ENCODE data around the gene EXOSC10. TPM values are rescaled to one million over a fixed set of nuclear protein-coding genes. Genes with fewer than 3 reads are reported as not detected.

The EXOSC10 gene
- 10 to 100 TPM; 48.2 to 66.3 (median 58.6) TPM for total RNA-seq
- 10 to 100 TPM; 27.5 to 49.6 (median 39.2) TPM for polyA plus RNA-seq
- long read RNA-seq, donor 1, transcript EXOSC10-202 (25 exons, 2,808 nt): major isoform, 5 of 28 reads
- long read RNA-seq, donor 1, partial matches to known transcripts: 23 of 28 reads
- long read RNA-seq, donor 1, other reads (novel, unspliced or antisense): 0 of 28 reads
- long read RNA-seq, donor 2, partial matches to known transcripts: 12 of 15 reads
- long read RNA-seq, donor 2, other reads (novel, unspliced or antisense): 0 of 15 reads

GRCh38 chr1:11099310-11100148 is at the start of gene EXOSC10:
EXOSC10 (minus strand) TSS chr1:11099869; CDS start chr1:11099831, 38 bp downstream.
- intact Hi-C loops (cut with DNase I; ENCODE audit: low total_unique reads): no loop called here
- TF ChIP-seq POLR2A (IDR thresholded peaks at IDR 0.05): no peak
- peak; percentile 89 to 93 (median 89) for TF ChIP-seq POLR2AphosphoS5 (IDR thresholded peaks at IDR 0.05)
- peak in 3 of 11 experiments; percentile 21 to 35 (median 29) for TF ChIP-seq CTCF (IDR thresholded peaks at IDR 0.05 in 8 of 11, conservative IDR thresholded peaks at IDR 0.05 in 3 of 11)
- 0 to 1% (median 1%) methylated on average over 38 to 78 of the region's 78 CpGs for WGBS, 5 donors

GRCh38 chr1:11147197-11147770 is 47.6 kb upstream of the EXOSC10 start:
- Histone ChIP-seq H3K27ac (no peak overlapping the region), H3K9me3 (no peaks in the 10 kb centered on the region), H3K4me1 (peaks cover 0 to 6% (median 0%) of the 10 kb centered on the region in 6 donors), H3K36me3 (peaks cover 3 to 100% (median 66%) of the 10 kb centered on the region in 6 donors), H3K4me3 (no peak overlapping the region), H3K27me3 (replicated peaks in 1 of 7) (no peaks in the 10 kb centered on the region)
- intact Hi-C loops (cut with DNase I; ENCODE audit: low total_unique reads): no loop called here
- 77 to 88% (median 83%) methylated on average over 4 of the region's 4 CpGs for WGBS, 5 donors
- DNase-seq: no peak
- no peak for TF ChIP-seq POLR2AphosphoS5 (IDR thresholded peaks at IDR 0.05)
- TF ChIP-seq POLR2A (IDR thresholded peaks at IDR 0.05): no peak
- TF ChIP-seq CTCF (IDR thresholded peaks at IDR 0.05 in 8 of 11, conservative IDR thresholded peaks at IDR 0.05 in 3 of 11): no peak

More at GRCh38 chr1:11099310-11100148, at the start of gene EXOSC10:
- Histone ChIP-seq H3K36me3 (peaks cover 0 to 36% (median 31%) of the 10 kb centered on the region in 6 donors), H3K27ac (peak within 1 kb of the TSS; percentile 61 to 91 (median 88)), H3K9me3 (no peaks in the 10 kb centered on the region), H3K27me3 (replicated peaks in 1 of 7) (no peaks in the 10 kb centered on the region), H3K4me3 (peak within 1 kb of the TSS; percentile 94 to 100 (median 98)), H3K4me1 (peaks cover 5 to 38% (median 23%) of the 10 kb centered on the region in 6 donors)
- DNase-seq: peak; percentile 98

- intact Hi-C loops (cut with DNase I; ENCODE audit: low total_unique reads): no loop called here
- peaks cover 3 to 100% (median 63%) of the 10 kb centered on the region in 6 donors for H3K36me3 ChIP-seq
Measured at GRCh38 chr1:11145741-11146140, 46.1 kb upstream of the EXOSC10 start.

More at GRCh38 chr1:11145741-11146140, 46.1 kb upstream of the EXOSC10 start:
- no peak for DNase-seq
- TF ChIP-seq POLR2A (IDR thresholded peaks at IDR 0.05): no peak
- no peak for TF ChIP-seq POLR2AphosphoS5 (IDR thresholded peaks at IDR 0.05)
- TF ChIP-seq CTCF (IDR thresholded peaks at IDR 0.05 in 8 of 11, conservative IDR thresholded peaks at IDR 0.05 in 3 of 11): no peak
- H3K27ac ChIP-seq: peak overlapping the region in 1 of 8 donors; percentile 56
- H3K4me3 ChIP-seq: no peak overlapping the region
- H3K9me3 ChIP-seq: no peaks in the 10 kb centered on the region
- WGBS, 5 donors: 90 to 95% (median 92%) methylated on average over 6 of the region's 6 CpGs
- no peaks in the 10 kb centered on the region for H3K27me3 ChIP-seq (replicated peaks in 1 of 7)
- peaks cover 0 to 6% (median 0%) of the 10 kb centered on the region in 6 donors for H3K4me1 ChIP-seq

Measured in spleen (tissue), 13 donors.